Peyer's patch (tissue), 4 donors: Measurements from ENCODE around the gene TEAD1. TPM values are rescaled to one million over a fixed set of nuclear protein-coding genes. Genes with fewer than 3 reads are reported as not detected.

Experiments
- DNase-seq, 3 donors: peaks; one replicate each; pipeline ENCODE4 v3.0.0-alpha.2; 2017 to 2019
- H3K27ac ChIP-seq, 4 donors: fragments of 200-600 bp; sonication (generic); one replicate each; pipeline ENCODE4 v1.5.1; 2016 to 2019
- H3K27me3 ChIP-seq, 2 donors: fragments of 200-600 bp; sonication (generic); one replicate each; pipeline ENCODE4 v1.5.1; 2019
- H3K36me3 ChIP-seq, 3 donors: fragments of 200-600 bp; sonication (generic); one replicate each; pipeline ENCODE4 v1.5.1; 2016 to 2019
- H3K4me1 ChIP-seq, 4 donors: fragments of 200-600 bp; sonication (generic); one replicate each; pipeline ENCODE4 v1.5.1; 2016 to 2019
- H3K4me3 ChIP-seq, 4 donors: fragments of 200-600 bp; sonication (generic); 1 replicate in 3 of 4; 2 replicates in 1 of 4; pipeline ENCODE4 v1.5.1; 2016 to 2019; ENCODE audit warnings: mild to moderate bottlenecking in 1 of 4
- H3K9me3 ChIP-seq, 4 donors: fragments of 200-600 bp; sonication (generic); one replicate each; pipeline ENCODE4 v1.5.1; 2016 to 2019; ENCODE audit warnings: mild to moderate bottlenecking in 1 of 4
- POLR2A ChIP-seq, 2 donors: fragments of 450-650 bp; IDR thresholded peaks; one replicate each; pipeline ENCODE4 v1.5.1; 2017; ENCODE audit warnings: antibody characterized with exemption in 2 of 2, mild to moderate bottlenecking in 2 of 2, moderate library complexity in 2 of 2
- total RNA-seq, 4 donors: library from RNA; depleted of rRNA; stranded (reverse); fragments of >200 nt; gene quantifications; one replicate each; pipeline ENCODE4 v1.1.0, GENCODE V29; 2016
- TF ChIP-seq, protein P1 (sequence below), 6 experiments: fragments of 450-650 bp in 4 of 6; fragments of 200-600 bp in 2 of 6; sonication (generic) in 1 of 6; IDR thresholded peaks; one replicate each; pipeline ENCODE4 v1.5.1; 2017 to 2019; ENCODE audit warnings: antibody characterized with exemption in 6 of 6, mild to moderate bottlenecking in 3 of 6, moderate library complexity in 1 of 6

The TEAD1 gene
- total RNA-seq = 100 to 1,000 TPM in 1 of 4 donors, 10 to 100 TPM in 3; 34.5 to 125 (median 65.1) TPM

DNA sequence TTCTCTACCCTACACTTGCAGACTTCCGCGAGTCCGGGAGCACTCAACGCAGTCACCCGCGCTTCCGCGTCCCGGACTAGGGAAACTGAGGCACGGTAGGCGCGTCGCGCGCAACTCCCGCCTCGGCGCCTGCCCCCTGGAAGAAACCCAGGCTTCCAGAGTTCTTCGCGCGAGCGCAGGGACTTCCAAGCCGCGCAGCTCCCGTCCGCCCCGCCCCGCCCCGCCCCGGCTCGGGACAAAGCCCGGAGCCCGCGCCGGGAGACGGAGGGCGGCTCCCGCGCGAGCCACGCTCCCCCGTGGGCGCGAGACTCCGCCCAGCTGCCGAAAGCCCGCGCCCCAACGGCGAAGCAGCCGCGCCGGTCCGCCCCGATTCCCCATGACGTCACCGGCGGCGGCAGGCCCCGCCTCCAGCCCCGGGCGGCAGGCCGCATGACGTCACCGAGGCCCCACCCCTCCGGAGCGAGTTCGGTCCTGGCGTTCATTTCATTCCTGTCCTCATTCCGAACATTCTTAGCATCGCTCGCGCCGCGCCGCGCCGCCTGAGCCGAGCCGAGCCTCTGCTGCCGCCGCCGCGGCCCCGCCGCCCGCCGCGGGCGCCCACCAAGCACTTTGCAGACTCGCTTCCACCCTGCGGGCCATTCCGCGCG is at the start of gene TEAD1:
TEAD1 (plus strand) TSS at position 498 of the 647 bp plus-strand sequence.
- TF ChIP-seq, protein P1, sequence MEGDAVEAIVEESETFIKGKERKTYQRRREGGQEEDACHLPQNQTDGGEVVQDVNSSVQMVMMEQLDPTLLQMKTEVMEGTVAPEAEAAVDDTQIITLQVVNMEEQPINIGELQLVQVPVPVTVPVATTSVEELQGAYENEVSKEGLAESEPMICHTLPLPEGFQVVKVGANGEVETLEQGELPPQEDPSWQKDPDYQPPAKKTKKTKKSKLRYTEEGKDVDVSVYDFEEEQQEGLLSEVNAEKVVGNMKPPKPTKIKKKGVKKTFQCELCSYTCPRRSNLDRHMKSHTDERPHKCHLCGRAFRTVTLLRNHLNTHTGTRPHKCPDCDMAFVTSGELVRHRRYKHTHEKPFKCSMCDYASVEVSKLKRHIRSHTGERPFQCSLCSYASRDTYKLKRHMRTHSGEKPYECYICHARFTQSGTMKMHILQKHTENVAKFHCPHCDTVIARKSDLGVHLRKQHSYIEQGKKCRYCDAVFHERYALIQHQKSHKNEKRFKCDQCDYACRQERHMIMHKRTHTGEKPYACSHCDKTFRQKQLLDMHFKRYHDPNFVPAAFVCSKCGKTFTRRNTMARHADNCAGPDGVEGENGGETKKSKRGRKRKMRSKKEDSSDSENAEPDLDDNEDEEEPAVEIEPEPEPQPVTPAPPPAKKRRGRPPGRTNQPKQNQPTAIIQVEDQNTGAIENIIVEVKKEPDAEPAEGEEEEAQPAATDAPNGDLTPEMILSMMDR (IDR thresholded peaks at IDR 0.05) = no peak
- peak; percentile 68 to 72 for TF ChIP-seq POLR2A (IDR thresholded peaks at IDR 0.05)

GRCh38 chr11:12624595-12624994 is 49.6 kb upstream of the TEAD1 start:
- Histone ChIP-seq H3K9me3 (peaks cover 0 to 9% (median 0%) of the 10 kb centered on the region in 4 donors), H3K4me1 (no peaks in the 10 kb centered on the region), H3K36me3 (no peaks in the 10 kb centered on the region), H3K27me3 (no peaks in the 10 kb centered on the region), H3K27ac (no peak overlapping the region), H3K4me3 (no peak overlapping the region)
- TF ChIP-seq POLR2A (IDR thresholded peaks at IDR 0.05) = no peak
- TF ChIP-seq, protein P1 (IDR thresholded peaks at IDR 0.05) = no peak
- no peak for DNase-seq

More for the DNA sequence above, at the start of gene TEAD1:
- Histone ChIP-seq H3K4me3 (peak within 1 kb of the TSS; percentile 48 to 93 (median 69)), H3K27me3 (no peaks in the 10 kb centered on the region), H3K9me3 (no peaks in the 10 kb centered on the region), H3K27ac (peak within 1 kb of the TSS; percentile 78 to 100 (median 93)), H3K4me1 (no peaks in the 10 kb centered on the region), H3K36me3 (no peaks in the 10 kb centered on the region)
- peak; percentile 58 to 99 (median 94) for DNase-seq

DNA sequence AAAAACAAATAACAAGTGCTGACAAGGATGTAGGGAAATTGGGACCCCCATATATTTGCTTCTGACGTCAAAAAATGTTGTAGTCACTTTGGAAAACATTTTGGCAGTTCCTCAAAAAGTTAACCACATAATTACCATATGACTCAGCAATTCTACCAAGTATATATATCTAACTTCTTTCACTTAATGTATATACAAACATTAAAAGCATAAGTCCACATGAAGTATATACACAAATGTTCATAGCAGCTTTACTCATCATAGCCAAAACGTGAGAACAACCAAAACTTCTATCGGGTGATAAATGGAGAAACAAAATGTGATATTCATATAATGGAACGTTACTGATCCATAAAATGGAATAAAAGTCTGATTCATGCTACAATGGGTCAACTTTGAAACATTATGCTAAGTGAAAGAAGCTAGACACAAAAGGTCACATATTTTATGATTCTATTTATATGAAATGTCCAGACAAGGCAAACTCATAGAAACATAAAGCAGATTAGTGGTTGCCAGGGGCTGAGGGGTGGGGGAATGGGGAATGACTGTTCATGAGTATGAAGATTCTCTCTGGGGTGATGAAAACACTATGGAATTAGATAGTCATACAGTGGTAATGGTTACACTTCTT is 48.7 kb upstream of the TEAD1 start:
- no peak overlapping the region for H3K27ac ChIP-seq
- H3K36me3 ChIP-seq = no peaks in the 10 kb centered on the region
- H3K9me3 ChIP-seq = peaks cover 0 to 9% (median 0%) of the 10 kb centered on the region in 4 donors
- TF ChIP-seq, protein P1 (IDR thresholded peaks at IDR 0.05) = no peak
- no peak for TF ChIP-seq POLR2A (IDR thresholded peaks at IDR 0.05)
- H3K4me3 ChIP-seq = no peak overlapping the region
- H3K4me1 ChIP-seq = no peaks in the 10 kb centered on the region
- DNase-seq = no peak
- no peaks in the 10 kb centered on the region for H3K27me3 ChIP-seq

DNA sequence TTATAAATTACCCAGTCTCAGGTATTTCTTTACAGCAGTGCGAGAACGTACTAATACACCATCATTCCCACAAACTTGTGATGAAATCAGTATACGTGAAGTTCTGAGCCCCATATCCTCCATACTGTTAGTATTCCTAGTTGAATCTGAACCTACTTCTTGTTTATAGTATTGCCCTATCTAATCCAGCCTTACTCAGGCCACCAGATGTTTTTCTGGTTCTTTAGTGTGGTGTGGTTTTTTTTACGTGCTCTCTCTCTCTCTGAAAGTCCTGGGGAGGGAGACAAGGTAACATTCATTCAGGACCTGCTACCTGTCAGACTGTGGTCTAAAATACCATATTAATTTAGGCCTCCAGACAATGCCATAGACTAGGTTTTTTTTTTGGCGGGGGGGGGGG is 47.6 kb upstream of the TEAD1 start:
- DNase-seq = no peak
- Histone ChIP-seq H3K4me1 (no peaks in the 10 kb centered on the region), H3K9me3 (peaks cover 0 to 9% (median 0%) of the 10 kb centered on the region in 4 donors), H3K4me3 (no peak overlapping the region), H3K27me3 (no peaks in the 10 kb centered on the region), H3K27ac (no peak overlapping the region), H3K36me3 (no peaks in the 10 kb centered on the region)
- TF ChIP-seq, protein P1 (IDR thresholded peaks at IDR 0.05) = no peak
- TF ChIP-seq POLR2A (IDR thresholded peaks at IDR 0.05) = no peak

- Histone ChIP-seq H3K9me3 (peaks cover 0 to 9% (median 0%) of the 10 kb centered on the region in 4 donors), H3K27me3 (no peaks in the 10 kb centered on the region), H3K4me1 (no peaks in the 10 kb centered on the region), H3K4me3 (no peak overlapping the region), H3K27ac (no peak overlapping the region), H3K36me3 (no peaks in the 10 kb centered on the region)
- TF ChIP-seq, protein P1 (IDR thresholded peaks at IDR 0.05) = no peak
- no peak for TF ChIP-seq POLR2A (IDR thresholded peaks at IDR 0.05)
- no peak for DNase-seq
Measured at GRCh38 chr11:12628314-12628713, 45.9 kb upstream of the TEAD1 start.
